H9 (cell line): ENCODE measurements around the gene PLPPR5. TPM values are rescaled to one million over a fixed set of nuclear protein-coding genes. Genes with fewer than 3 reads are reported as not detected.

Experiments
- DNase-seq: peaks from one replicate; pipeline ENCODE4 v3.0.0-alpha.2; 2017
- H2AFZ ChIP-seq: one replicate; pipeline ENCODE4 v1.6.1; 2013; ENCODE audit warnings: mild to moderate bottlenecking, low read length, control low read depth, moderate library complexity
- H2AK5ac ChIP-seq: 2 replicates; pipeline ENCODE4 v1.6.1; 2013; ENCODE audit warnings: low read length, control low read depth, mixed read lengths; ENCODE audit not compliant: insufficient read length
- H2BK120ac ChIP-seq: one replicate; pipeline ENCODE4 v1.6.1; 2013; ENCODE audit warnings: low read depth, mild to moderate bottlenecking, low read length, control low read depth, inconsistent platforms; ENCODE audit not compliant: poor library complexity, severe bottlenecking
- H2BK12ac ChIP-seq: 2 replicates; pipeline ENCODE4 v1.6.1; 2013; ENCODE audit warnings: low read length, control low read depth, mixed read lengths, low read depth; ENCODE audit not compliant: insufficient read length
- H2BK15ac ChIP-seq: 2 replicates; pipeline ENCODE4 v1.6.1; 2013; ENCODE audit warnings: low read depth, low read length, control low read depth
- H2BK20ac ChIP-seq: one replicate; pipeline ENCODE4 v1.6.1; 2013; ENCODE audit warnings: low read depth, mild to moderate bottlenecking, low read length, control low read depth, inconsistent platforms; ENCODE audit not compliant: poor library complexity, severe bottlenecking
- H2BK5ac ChIP-seq: 2 replicates; pipeline ENCODE4 v1.6.1; 2013; ENCODE audit warnings: low read length, control low read depth, mixed read lengths; ENCODE audit not compliant: insufficient read length
- H3K14ac ChIP-seq: 2 replicates; pipeline ENCODE4 v1.6.1; 2013; ENCODE audit warnings: low read length, control low read depth; ENCODE audit not compliant: insufficient read depth
- H3K18ac ChIP-seq: 2 replicates; pipeline ENCODE4 v1.6.1; 2013; ENCODE audit warnings: low read depth, mild to moderate bottlenecking, mixed read lengths, low read length, control low read depth; ENCODE audit not compliant: insufficient read length
- H3K23ac ChIP-seq: 2 replicates; pipeline ENCODE4 v1.6.1; 2013; ENCODE audit warnings: low read length, control low read depth, mixed read lengths, low read depth; ENCODE audit not compliant: insufficient read length
- H3K23me2 ChIP-seq: 2 replicates; pipeline ENCODE4 v1.6.1; 2013; ENCODE audit warnings: low read depth, mild to moderate bottlenecking, mixed read lengths, low read length, control low read depth; ENCODE audit not compliant: insufficient read length, poor library complexity, severe bottlenecking
- H3K27ac ChIP-seq: 2 replicates; pipeline ENCODE4 v1.5.1; 2013; ENCODE audit warnings: low read length, control low read depth, mixed read lengths, low read depth; ENCODE audit not compliant: insufficient read length
- H3K27me3 ChIP-seq: 2 replicates; pipeline ENCODE4 v1.6.1; 2013; ENCODE audit warnings: low read length, control low read depth, inconsistent platforms; ENCODE audit not compliant: insufficient read depth
- H3K4ac ChIP-seq: 2 replicates; pipeline ENCODE4 v1.6.1; 2013; ENCODE audit warnings: low read depth, mild to moderate bottlenecking, control low read depth, inconsistent platforms, low read length, moderate library complexity
- H3K4me1 ChIP-seq: 2 replicates; pipeline ENCODE4 v1.6.1; 2013; ENCODE audit warnings: low read length, control low read depth, inconsistent platforms; ENCODE audit not compliant: insufficient read depth
- H3K4me2 ChIP-seq: 2 replicates; pipeline ENCODE4 v1.6.1; 2013; ENCODE audit warnings: low read length, control low read depth, mixed read lengths; ENCODE audit not compliant: insufficient read length, insufficient read depth
- H3K56ac ChIP-seq: 2 replicates; pipeline ENCODE4 v1.6.1; 2013; ENCODE audit warnings: low read depth, mild to moderate bottlenecking, mixed read lengths, low read length, control low read depth; ENCODE audit not compliant: insufficient read length
- H3K79me1 ChIP-seq: 2 replicates; pipeline ENCODE4 v1.6.1; 2013; ENCODE audit warnings: low read depth, mild to moderate bottlenecking, moderate library complexity, low read length, control low read depth, inconsistent platforms; ENCODE audit not compliant: insufficient read depth, poor library complexity, severe bottlenecking
- H3K79me2 ChIP-seq: 2 replicates; pipeline ENCODE4 v1.6.1; 2013; ENCODE audit warnings: low read length, control low read depth, inconsistent platforms; ENCODE audit not compliant: insufficient read depth
- H3K9ac ChIP-seq: 2 replicates; pipeline ENCODE4 v1.6.1; 2013; ENCODE audit warnings: low read length, control low read depth, mixed read lengths; ENCODE audit not compliant: insufficient read length; ENCODE audit errors: extremely low read depth
- H3K9me3 ChIP-seq: one replicate; pipeline ENCODE4 v1.6.1; 2013; ENCODE audit warnings: low read depth, low read length, inconsistent platforms; ENCODE audit not compliant: control insufficient read depth
- H3T11ph ChIP-seq: one replicate; pipeline ENCODE4 v1.6.1; 2013; ENCODE audit warnings: mild to moderate bottlenecking, low read length, control low read depth, inconsistent platforms
- H4K20me1 ChIP-seq: one replicate; pipeline ENCODE4 v1.6.1; 2013; ENCODE audit not compliant: control insufficient read depth, insufficient read length, insufficient read depth
- H4K5ac ChIP-seq: 2 replicates; pipeline ENCODE4 v1.6.1; 2013; ENCODE audit warnings: low read depth, mild to moderate bottlenecking, mixed read lengths, low read length, control low read depth; ENCODE audit not compliant: insufficient read length
- H4K8ac ChIP-seq: replicated peaks from 2 replicates; pipeline ENCODE4 v1.6.1; 2013; ENCODE audit warnings: low read length, control low read depth, mixed read lengths, low read depth; ENCODE audit not compliant: insufficient read length
- H4K91ac ChIP-seq: 2 replicates; pipeline ENCODE4 v1.6.1; 2013; ENCODE audit warnings: low read depth, mild to moderate bottlenecking, moderate library complexity, mixed read lengths, low read length, control low read depth; ENCODE audit not compliant: insufficient read length
- H3K27ac Mint-ChIP-seq, 3 experiments: 2 replicates in 2 of 3; 3 replicates in 1 of 3; pipeline ENCODE4 v1.8.0; 2020 to 2021; ENCODE audit warnings: mixed read lengths in 3 of 3, mild to moderate bottlenecking in 1 of 3, moderate library complexity in 1 of 3
- H3K27me3 Mint-ChIP-seq: 2 replicates; pipeline ENCODE4 v1.8.0; 2021; ENCODE audit warnings: low read depth, mild to moderate bottlenecking, moderate library complexity, mixed read lengths
- H3K36me3 Mint-ChIP-seq, 3 experiments: 2 replicates in 2 of 3; 3 replicates in 1 of 3; pipeline ENCODE4 v1.8.0; 2020 to 2021; ENCODE audit warnings: low read depth in 3 of 3, mixed read lengths in 3 of 3; ENCODE audit not compliant: insufficient read depth in 1 of 3
- H3K4me1 Mint-ChIP-seq, 2 experiments: 2 replicates each; pipeline ENCODE4 v1.8.0; 2020; ENCODE audit warnings: mixed read lengths in 2 of 2
- H3K4me3 Mint-ChIP-seq, 2 experiments: 2 replicates in 1 of 2; 3 replicates in 1 of 2; pipeline ENCODE4 v1.8.0; 2020 to 2021; ENCODE audit warnings: mild to moderate bottlenecking in 2 of 2, mixed read lengths in 2 of 2, moderate library complexity in 1 of 2
- H3K9me3 Mint-ChIP-seq, 2 experiments: 2 replicates in 1 of 2; 3 replicates in 1 of 2; pipeline ENCODE4 v1.8.0; 2020; ENCODE audit warnings: mild to moderate bottlenecking in 2 of 2, mixed read lengths in 2 of 2, moderate library complexity in 1 of 2
- CTCF ChIP-seq: fragments of 200-600 bp; sonication (generic); conservative IDR thresholded peaks from 3 replicates; pipeline ENCODE4 v1.8.0; 2021; ENCODE audit warnings: antibody characterized with exemption, mild to moderate bottlenecking
- total RNA-seq: library from RNA; stranded (reverse); gene quantifications from 2 replicates; pipeline ENCODE4 v1.2.1, GENCODE V29; 2021

PLPPR5 gene
- total RNA-seq, 1 experiment from 2014 or later: 1.4 TPM

- Histone ChIP-seq H2BK15ac (no peak overlapping the region), H3T11ph (no peak overlapping the region)
- H3K27ac Mint-ChIP-seq: no peak overlapping the region
Measured at GRCh38 chr1:98937347-98937746, 67.3 kb downstream of the PLPPR5 start.

More at GRCh38 chr1:98937347-98937746, 67.3 kb downstream of the PLPPR5 start:
- no peaks in the 10 kb centered on the region; the same call in 1 of the 2 replicates for H3K4me1 ChIP-seq
- H2BK5ac ChIP-seq: no peak overlapping the region
- H3K18ac ChIP-seq: no peak overlapping the region
- H4K5ac ChIP-seq: no peak overlapping the region
- no peaks in the 10 kb centered on the region for H3K23me2 ChIP-seq
- no peak overlapping the region for H3K4ac ChIP-seq
- no peak overlapping the region for H2BK20ac ChIP-seq
- no peak for TF ChIP-seq CTCF
- H3K4me2 ChIP-seq: no peak overlapping the region
- Mint-ChIP-seq H3K27me3 (no peaks in the 10 kb centered on the region), H3K4me3 (no peak overlapping the region), H3K4me1 (peaks cover 6 to 10% of the 10 kb centered on the region in 2 experiments), H3K9me3 (peaks cover 2 to 3% of the 10 kb centered on the region in 2 experiments; a peak in 3 of 5 replicates), H3K36me3 (peaks cover 2 to 4% (median 2%) of the 10 kb centered on the region in 3 experiments; a peak in 4 of 7 replicates)
- no peak overlapping the region for H3K56ac ChIP-seq
- H3K9me3 ChIP-seq: no peaks in the 10 kb centered on the region
- no peak overlapping the region for H2BK12ac ChIP-seq
- H3K14ac ChIP-seq: no peak overlapping the region
- H3K27me3 ChIP-seq: no peaks in the 10 kb centered on the region
- H4K20me1 ChIP-seq: no peaks in the 10 kb centered on the region
- H4K91ac ChIP-seq: no peak overlapping the region
- H3K79me2 ChIP-seq: no peaks in the 10 kb centered on the region
- no peak overlapping the region for H3K23ac ChIP-seq
- DNase-seq: no peak
- H4K8ac ChIP-seq: no peak overlapping the region
- H2BK120ac ChIP-seq: no peak overlapping the region
- H3K79me1 ChIP-seq: no peaks in the 10 kb centered on the region
- H3K27ac ChIP-seq: no peak overlapping the region
- no peak overlapping the region for H2AFZ ChIP-seq
- no peak overlapping the region for H3K9ac ChIP-seq
- no peak overlapping the region for H2AK5ac ChIP-seq
